Hepatocyte (in vitro differentiated cells): Measurements from ENCODE around the gene KCNS1. TPM values are rescaled to one million over a fixed set of nuclear protein-coding genes. Genes with fewer than 3 reads are reported as not detected.

Experiments
- DNase-seq: peaks from one replicate; pipeline ENCODE4 v3.0.0-alpha.2; 2016; ENCODE audit warnings: low spot score
- H2AFZ ChIP-seq: fragments of 200-600 bp; sonication (generic); 2 replicates; pipeline ENCODE4 v1.6.0; 2016; ENCODE audit warnings: antibody characterized with exemption, mild to moderate bottlenecking
- H3K27ac ChIP-seq: fragments of 200-600 bp; sonication (generic); 2 replicates; pipeline ENCODE4 v1.5.1; 2016; ENCODE audit warnings: mild to moderate bottlenecking
- H3K27me3 ChIP-seq: fragments of 200-600 bp; sonication (generic); 2 replicates; pipeline ENCODE4 v1.6.1; 2016
- H3K36me3 ChIP-seq: fragments of 200-600 bp; sonication (generic); replicated peaks from 2 replicates; pipeline ENCODE4 v1.5.1; 2016; ENCODE audit warnings: low read depth; ENCODE audit not compliant: insufficient read depth
- H3K4me1 ChIP-seq: fragments of 200-600 bp; sonication (generic); 2 replicates; pipeline ENCODE4 v1.5.1; 2016; ENCODE audit warnings: mild to moderate bottlenecking, moderate library complexity; ENCODE audit not compliant: insufficient read depth
- H3K4me2 ChIP-seq: fragments of 200-600 bp; sonication (generic); 2 replicates; pipeline ENCODE4 v1.6.0; 2016
- H3K4me3 ChIP-seq: fragments of 200-600 bp; sonication (generic); 2 replicates; pipeline ENCODE4 v1.5.1; 2016; ENCODE audit warnings: mild to moderate bottlenecking
- H3K79me2 ChIP-seq: fragments of 200-600 bp; sonication (generic); 2 replicates; pipeline ENCODE4 v1.6.0; 2017; ENCODE audit warnings: mild to moderate bottlenecking
- H3K9me2 ChIP-seq: fragments of 200-600 bp; sonication (generic); replicated peaks from 2 replicates; pipeline ENCODE4 v1.6.0; 2017; ENCODE audit warnings: mild to moderate bottlenecking; ENCODE audit not compliant: insufficient read depth
- H3K9me3 ChIP-seq: fragments of 200-600 bp; sonication (generic); 2 replicates; pipeline ENCODE4 v1.5.1; 2016; ENCODE audit warnings: low read depth, mild to moderate bottlenecking
- H4K20me1 ChIP-seq: fragments of 200-600 bp; sonication (generic); 2 replicates; pipeline ENCODE4 v1.6.0; 2016; ENCODE audit warnings: mild to moderate bottlenecking; ENCODE audit not compliant: insufficient read depth, poor library complexity, severe bottlenecking
- CTCF ChIP-seq: fragments of 200-600 bp; sonication (generic); IDR thresholded peaks from 2 replicates; pipeline ENCODE4 v1.5.1; 2016; ENCODE audit warnings: antibody characterized with exemption, mild to moderate bottlenecking; ENCODE audit not compliant: poor library complexity
- EZH2 ChIP-seq: fragments of 200-600 bp; sonication (generic); IDR thresholded peaks from 2 replicates; pipeline ENCODE4 v1.6.1; 2016; ENCODE audit warnings: antibody characterized with exemption, mild to moderate bottlenecking, borderline replicate concordance
- EZH2phosphoT487 ChIP-seq: fragments of 200-600 bp; sonication (generic); IDR thresholded peaks from one replicate; pipeline ENCODE4 v1.6.1; 2018; ENCODE audit warnings: antibody characterized with exemption, mild to moderate bottlenecking, low read depth, moderate library complexity; ENCODE audit not compliant: unreplicated experiment, severe bottlenecking
- WGBS: methylation state at CpG from one replicate; pipeline ENCODE4 v1.1.6; 2016; ENCODE audit warnings: low lambda C conversion rate; ENCODE audit errors: missing lambda C conversion rate; 5-methylcytosine and 5-hydroxymethylcytosine counted together
- polyA plus RNA-seq: library from polyadenylated mRNA; unstranded; fragments of >200 nt; fragmentation: Nextera tagmentation; extraction: Ambion mirVana; gene quantifications from 2 replicates; pipeline ENCODE4 v1.2.1, GENCODE V29; 2016
- total RNA-seq: library from RNA; depleted of rRNA; stranded (reverse); fragments of >200 nt; gene quantifications from 2 replicates; pipeline ENCODE4 v1.2.3, GENCODE V29; 2014

KCNS1 gene
- total and polyA plus RNA-seq, 2 experiments from 2014 or later, result 0.42 to 0.43 TPM

GRCh38 chr20:45124365-45124764 is 23.4 kb upstream of the KCNS1 start, which contains the start of gene WFDC12:
TSS of gene WFDC12 (minus strand) at chr20:45124465. CDS start at chr20:45124447, 18 bp downstream.
- H3K9me2 ChIP-seq, result no peaks in the 10 kb centered on the region
- no peaks in the 10 kb centered on the region for H3K4me1 ChIP-seq
- H3K27ac ChIP-seq, result no peak within 1 kb of the TSS
- no peaks in the 10 kb centered on the region for H3K79me2 ChIP-seq
- H3K4me3 ChIP-seq, result no peak within 1 kb of the TSS
- peaks cover 11% of the 10 kb centered on the region for H3K27me3 ChIP-seq
- H3K9me3 ChIP-seq, result no peaks in the 10 kb centered on the region
- DNase-seq, result no peak
- no peaks in the 10 kb centered on the region for H3K36me3 ChIP-seq
- H3K4me2 ChIP-seq, result no peak within 1 kb of the TSS
- 92% methylated on average over 6 of the region's 6 CpGs for WGBS
- H4K20me1 ChIP-seq, result no peaks in the 10 kb centered on the region
- no peak for TF ChIP-seq EZH2
- TF ChIP-seq CTCF, result no peak
- no peak for TF ChIP-seq EZH2phosphoT487
- no peak within 1 kb of the TSS for H2AFZ ChIP-seq

GRCh38 chr20:45121388-45121787 is 20.5 kb upstream of the KCNS1 start:
- Histone ChIP-seq H4K20me1 (no peaks in the 10 kb centered on the region), H3K27me3 (peaks cover 11% of the 10 kb centered on the region), H3K9me2 (no peaks in the 10 kb centered on the region), H2AFZ (no peak overlapping the region), H3K36me3 (no peaks in the 10 kb centered on the region), H3K27ac (no peak overlapping the region), H3K4me2 (no peak overlapping the region), H3K9me3 (no peaks in the 10 kb centered on the region), H3K4me1 (no peaks in the 10 kb centered on the region), H3K4me3 (no peak overlapping the region), H3K79me2 (no peaks in the 10 kb centered on the region)
- DNase-seq, result no peak
- 94% methylated on average over 2 of the region's 2 CpGs for WGBS
- TF ChIP-seq EZH2 (no peak), CTCF (no peak), EZH2phosphoT487 (no peak)

- H3K27me3 ChIP-seq, result peaks cover 3% of the 10 kb centered on the region
- 89% methylated on average over 2 of the region's 2 CpGs for WGBS
- no peaks in the 10 kb centered on the region for H3K79me2 ChIP-seq
- no peak for DNase-seq
- no peak overlapping the region for H2AFZ ChIP-seq
- no peaks in the 10 kb centered on the region for H3K4me1 ChIP-seq
- H3K4me2 ChIP-seq, result no peak overlapping the region
- H4K20me1 ChIP-seq, result no peaks in the 10 kb centered on the region
- no peak overlapping the region for H3K27ac ChIP-seq
- H3K36me3 ChIP-seq, result no peaks in the 10 kb centered on the region
- no peak overlapping the region for H3K4me3 ChIP-seq
- no peaks in the 10 kb centered on the region for H3K9me2 ChIP-seq
- no peaks in the 10 kb centered on the region for H3K9me3 ChIP-seq
- no peak for TF ChIP-seq CTCF
- TF ChIP-seq EZH2, result no peak
- no peak for TF ChIP-seq EZH2phosphoT487
These were observed 18.8 kb upstream of the KCNS1 start for GRCh38 chr20:45119556-45120266.
